GM12891 (cell line): ENCODE data around the gene KCNK17. TPM values are rescaled to one million over a fixed set of nuclear protein-coding genes. Genes with fewer than 3 reads are reported as not detected.

Experiments used
- DNase-seq: peaks from one replicate; pipeline ENCODE4 v3.0.0; 2011; ENCODE audit warnings: low spot score; ENCODE audit not compliant: insufficient read length
- FAIRE-seq: peaks from 2 replicates; lab custom pipeline; 2011; peaks lifted over from hg19 to GRCh38; lab: Jason Lieb, UNC
- PAX5 ChIP-seq: IDR thresholded peaks from 2 replicates; pipeline ENCODE4 v1.6.1; 2011; ENCODE audit warnings: low read length, moderate library complexity, mild to moderate bottlenecking; ENCODE audit not compliant: insufficient read depth, severe bottlenecking
- POLR2A ChIP-seq: IDR thresholded peaks from 2 replicates; pipeline ENCODE4 v1.6.1; 2011; ENCODE audit warnings: low read depth, low read length, control low read depth
- POLR2AphosphoS5 ChIP-seq: IDR thresholded peaks from 2 replicates; pipeline ENCODE4 v1.6.1; 2011; ENCODE audit warnings: low read depth, low read length, control low read depth
- POU2F2 ChIP-seq: IDR thresholded peaks from 2 replicates; pipeline ENCODE4 v1.6.1; 2011; ENCODE audit warnings: low read depth, mild to moderate bottlenecking, control low read depth, low read length, moderate library complexity
- SPI1 ChIP-seq: IDR thresholded peaks from 2 replicates; pipeline ENCODE4 v1.6.1; 2011; ENCODE audit warnings: low read depth, low read length, control low read depth
- TAF1 ChIP-seq: IDR thresholded peaks from 2 replicates; pipeline ENCODE4 v1.6.1; 2011; ENCODE audit warnings: low read depth, low read length, control low read depth
- polyA plus RNA-seq: library from polyadenylated mRNA; unstranded; fragments of >200 nt; gene quantifications from one replicate; pipeline ENCODE4 v1.2.1, GENCODE V29; 2012; ENCODE audit warnings: low read depth, missing spikeins, inconsistent platforms; ENCODE audit not compliant: missing spikeins

The KCNK17 gene, protein sequence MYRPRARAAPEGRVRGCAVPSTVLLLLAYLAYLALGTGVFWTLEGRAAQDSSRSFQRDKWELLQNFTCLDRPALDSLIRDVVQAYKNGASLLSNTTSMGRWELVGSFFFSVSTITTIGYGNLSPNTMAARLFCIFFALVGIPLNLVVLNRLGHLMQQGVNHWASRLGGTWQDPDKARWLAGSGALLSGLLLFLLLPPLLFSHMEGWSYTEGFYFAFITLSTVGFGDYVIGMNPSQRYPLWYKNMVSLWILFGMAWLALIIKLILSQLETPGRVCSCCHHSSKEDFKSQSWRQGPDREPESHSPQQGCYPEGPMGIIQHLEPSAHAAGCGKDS
- polyA plus RNA-seq: not detected

DNA sequence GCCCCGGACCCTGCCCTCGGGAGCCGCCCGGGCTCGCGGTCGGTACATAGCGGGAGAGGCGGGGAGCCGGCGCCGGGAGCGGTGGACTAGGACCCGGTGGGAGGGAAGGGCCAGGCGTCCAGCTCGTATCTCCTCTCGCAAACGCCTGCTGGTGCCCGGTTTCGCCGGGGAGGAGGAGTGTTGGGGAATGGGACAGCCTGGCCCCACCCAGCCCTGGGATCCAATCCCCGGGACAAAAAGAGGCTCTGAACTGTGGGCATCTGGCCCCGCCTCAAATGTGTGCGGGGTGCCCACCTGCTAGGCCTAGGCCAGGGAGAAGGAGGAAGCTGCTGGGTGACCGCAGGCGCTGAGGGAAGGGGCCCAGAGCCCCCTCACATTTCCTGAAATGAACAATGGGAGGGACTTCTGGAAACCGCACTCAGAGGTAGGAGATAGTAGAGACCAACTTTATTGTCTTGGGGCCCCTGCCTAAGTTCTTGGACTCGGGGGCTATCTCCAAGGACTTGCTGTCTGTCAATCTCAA, at the start of gene KCNK17:
Gene KCNK17, minus strand, starts transcription at position 147 of the 523 bp plus-strand sequence. Its CDS starts 99 bp downstream, at position 48.
- no peak for DNase-seq
- TF ChIP-seq PAX5 (no peak), POU2F2 (no peak), SPI1 (no peak), POLR2AphosphoS5 (no peak), POLR2A (no peak), TAF1 (no peak)
- FAIRE-seq: no peak

DNA sequence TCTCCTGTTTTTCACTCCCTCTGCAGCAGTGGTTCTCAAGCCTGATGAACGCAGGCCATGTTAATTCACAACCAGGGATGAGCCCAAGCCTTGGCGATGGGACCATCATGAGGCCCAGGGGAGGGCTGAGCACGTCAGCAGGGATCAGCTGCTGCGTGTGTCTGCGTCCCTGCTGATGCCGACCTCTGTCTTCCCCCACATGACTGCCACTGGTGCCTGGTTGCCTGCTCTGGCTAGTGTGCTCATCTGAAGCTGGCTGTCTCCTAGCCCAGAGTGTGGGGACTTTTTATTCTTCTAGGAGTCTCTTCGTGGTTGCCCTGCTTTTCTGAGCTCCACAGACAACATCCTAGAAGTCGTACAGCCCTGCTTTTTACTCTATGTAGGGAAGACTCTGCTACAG, 49.1 kb upstream of the KCNK17 start:
- DNase-seq (no peak), FAIRE-seq (no peak)
- no peak for TF ChIP-seq SPI1
- TF ChIP-seq POLR2A: no peak
- no peak for TF ChIP-seq TAF1
- TF ChIP-seq POU2F2: no peak
- no peak for TF ChIP-seq PAX5
- no peak for TF ChIP-seq POLR2AphosphoS5

DNA sequence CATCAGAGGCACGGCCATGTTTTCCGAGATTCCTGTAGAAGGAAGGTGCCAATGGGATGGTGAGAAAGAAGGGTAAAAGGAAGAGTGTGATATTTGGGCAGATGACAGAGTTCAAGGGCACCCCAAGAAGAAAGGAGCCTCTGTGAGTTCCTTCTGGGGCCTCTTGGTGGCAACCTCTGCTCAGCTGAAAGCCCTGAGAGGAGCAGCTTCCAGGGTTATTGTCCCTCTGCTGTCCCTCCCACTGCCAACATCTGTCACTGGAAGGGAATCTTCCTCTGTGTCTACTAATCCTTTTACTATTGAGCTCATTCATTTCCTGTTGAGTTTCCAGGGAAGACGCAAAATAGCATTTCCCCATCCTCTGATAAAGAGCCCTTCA, 48.3 kb upstream of the KCNK17 start:
- TF ChIP-seq SPI1 (no peak), TAF1 (no peak), POLR2AphosphoS5 (no peak), POU2F2 (no peak), POLR2A (no peak), PAX5 (no peak)
- no peak for DNase-seq
- FAIRE-seq: no peak

DNA sequence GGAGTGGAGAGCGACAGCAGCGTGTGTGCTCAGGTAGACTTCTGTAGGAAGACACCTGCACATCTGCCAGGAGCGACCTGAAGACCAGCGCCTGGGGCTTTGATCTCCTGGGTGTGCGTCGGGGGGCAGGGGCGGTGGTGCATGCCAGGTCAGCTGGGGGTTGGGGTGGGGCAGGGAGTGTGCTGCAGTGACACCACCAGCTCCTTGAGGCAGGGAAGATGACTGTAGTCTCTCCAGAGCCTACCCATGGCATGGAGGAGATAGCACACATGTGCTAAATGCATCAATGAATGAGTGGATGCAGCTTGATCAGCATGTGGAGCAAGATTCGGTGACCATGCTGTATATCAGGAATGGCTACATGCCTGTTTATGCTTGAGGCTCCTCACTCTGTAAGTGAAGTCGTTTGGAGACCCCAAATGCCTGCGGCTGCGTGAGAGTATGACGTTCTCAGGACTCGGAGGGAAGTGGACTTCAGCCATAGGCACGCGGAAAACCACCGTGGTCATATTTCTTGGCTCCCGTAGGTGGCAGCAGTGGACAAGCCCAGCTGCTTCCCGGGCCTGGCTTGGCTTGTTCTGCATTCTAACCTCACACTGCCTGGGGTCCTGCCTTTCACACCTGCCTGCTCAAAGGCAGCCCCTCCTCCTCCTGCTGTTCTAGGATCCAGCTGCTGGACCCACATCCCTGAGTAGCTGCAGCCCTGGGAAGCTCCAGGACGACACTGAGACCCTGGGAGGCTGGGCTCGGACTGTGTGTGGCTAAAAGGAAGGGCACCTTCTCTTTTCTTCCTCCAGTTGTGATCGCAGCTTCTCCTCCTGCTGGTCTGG, 47.7 kb upstream of the KCNK17 start:
- FAIRE-seq: peak; percentile 85
- no peak for TF ChIP-seq POLR2AphosphoS5
- peak; percentile 48; the same call in 1 of the 2 replicates for TF ChIP-seq SPI1

DNA sequence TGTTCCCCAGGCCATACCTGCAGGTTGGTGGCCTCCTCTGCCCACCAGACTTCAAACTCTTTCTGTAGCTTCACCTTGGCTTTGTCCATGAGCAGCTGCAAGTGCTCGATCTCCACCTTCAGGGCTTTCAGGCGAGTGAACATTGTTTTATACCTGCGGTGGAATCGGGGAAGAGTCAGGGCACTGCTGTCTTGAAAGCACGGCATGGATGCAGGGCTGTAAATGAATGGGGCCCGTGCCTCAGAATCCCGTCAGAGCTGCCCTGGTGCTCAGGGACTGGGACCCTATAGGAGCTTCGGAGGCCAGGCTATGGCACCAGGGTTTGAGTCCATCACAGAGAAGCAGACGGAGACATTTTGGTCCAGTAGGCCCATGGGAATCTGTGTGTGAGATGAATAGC, 46.2 kb upstream of the KCNK17 start:
- TF ChIP-seq SPI1: no peak
- no peak for TF ChIP-seq POLR2AphosphoS5
- TF ChIP-seq PAX5: no peak
- DNase-seq: no peak
- FAIRE-seq: no peak

More for the DNA sequence above, 47.7 kb upstream of the KCNK17 start:
- peak; percentile 75 for DNase-seq

DNA sequence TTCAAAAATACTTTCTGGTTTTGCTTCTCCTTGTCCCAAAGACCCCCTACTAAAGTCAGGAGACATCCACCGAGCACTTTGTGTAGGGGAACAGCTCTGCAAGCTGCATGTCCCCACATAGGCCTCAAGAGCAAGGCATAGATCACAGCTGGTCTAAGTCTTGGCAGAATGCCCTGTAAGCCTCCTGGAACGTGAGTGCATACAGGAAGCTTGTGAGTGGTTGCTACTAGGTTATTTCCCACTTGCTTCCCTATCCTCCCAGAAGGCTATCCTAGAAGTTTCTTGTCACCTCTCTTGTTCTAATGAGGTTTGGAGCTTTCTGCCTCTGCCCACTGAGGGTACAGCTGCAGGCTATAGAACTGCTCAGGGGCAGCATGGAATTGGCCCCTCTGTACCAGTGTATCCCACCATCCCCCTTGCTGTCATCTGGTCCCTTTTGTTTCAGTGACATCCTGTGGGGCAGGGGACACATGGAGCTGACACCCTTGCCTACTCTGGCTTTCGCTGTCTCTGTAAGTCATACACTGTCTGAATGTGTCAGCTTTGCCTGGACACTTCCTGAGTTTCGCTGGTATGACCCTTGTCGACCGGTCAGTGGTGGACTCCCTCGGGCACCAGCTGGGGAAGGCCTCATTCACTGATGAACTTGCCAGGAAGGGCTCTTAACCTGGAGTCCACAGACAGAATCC, 43.9 kb upstream of the KCNK17 start:
- TF ChIP-seq POU2F2 (no peak), TAF1 (no peak), SPI1 (no peak), PAX5 (no peak), POLR2AphosphoS5 (no peak), POLR2A (no peak)
- DNase-seq (no peak), FAIRE-seq (no peak)

DNA sequence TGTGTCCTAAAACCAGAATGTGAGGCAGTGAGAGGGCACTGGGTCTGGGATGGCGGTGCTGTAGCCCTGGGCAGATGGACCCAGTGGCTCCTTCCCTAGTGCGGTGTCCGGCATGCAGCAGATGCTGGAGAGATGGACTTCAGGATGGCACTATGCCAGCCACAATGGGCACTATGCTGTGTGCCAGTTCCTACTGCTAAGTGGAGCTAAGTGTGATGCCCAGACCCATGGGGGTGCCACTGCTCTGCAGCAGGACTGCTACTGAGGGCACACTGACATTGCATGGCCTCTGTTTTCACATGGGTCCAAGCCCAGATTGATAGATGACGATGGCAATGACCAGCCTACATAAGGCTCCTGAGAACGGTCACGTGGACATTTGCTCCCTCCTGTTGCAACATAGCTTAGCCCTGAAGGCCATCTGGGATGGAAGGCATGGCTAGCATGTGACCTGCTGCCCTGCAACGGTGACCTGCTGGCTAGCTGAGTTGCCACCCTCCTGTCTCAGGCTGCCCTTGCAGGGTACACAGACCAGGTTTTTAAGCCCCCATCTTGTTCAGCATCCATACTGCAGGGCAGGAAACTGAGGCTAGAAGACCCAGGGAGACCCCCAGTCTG, 39.6 kb upstream of the KCNK17 start:
- FAIRE-seq (no peak), DNase-seq (no peak)
- TF ChIP-seq PAX5 (no peak), TAF1 (no peak), SPI1 (no peak), POLR2A (no peak), POLR2AphosphoS5 (no peak), POU2F2 (no peak)

DNA sequence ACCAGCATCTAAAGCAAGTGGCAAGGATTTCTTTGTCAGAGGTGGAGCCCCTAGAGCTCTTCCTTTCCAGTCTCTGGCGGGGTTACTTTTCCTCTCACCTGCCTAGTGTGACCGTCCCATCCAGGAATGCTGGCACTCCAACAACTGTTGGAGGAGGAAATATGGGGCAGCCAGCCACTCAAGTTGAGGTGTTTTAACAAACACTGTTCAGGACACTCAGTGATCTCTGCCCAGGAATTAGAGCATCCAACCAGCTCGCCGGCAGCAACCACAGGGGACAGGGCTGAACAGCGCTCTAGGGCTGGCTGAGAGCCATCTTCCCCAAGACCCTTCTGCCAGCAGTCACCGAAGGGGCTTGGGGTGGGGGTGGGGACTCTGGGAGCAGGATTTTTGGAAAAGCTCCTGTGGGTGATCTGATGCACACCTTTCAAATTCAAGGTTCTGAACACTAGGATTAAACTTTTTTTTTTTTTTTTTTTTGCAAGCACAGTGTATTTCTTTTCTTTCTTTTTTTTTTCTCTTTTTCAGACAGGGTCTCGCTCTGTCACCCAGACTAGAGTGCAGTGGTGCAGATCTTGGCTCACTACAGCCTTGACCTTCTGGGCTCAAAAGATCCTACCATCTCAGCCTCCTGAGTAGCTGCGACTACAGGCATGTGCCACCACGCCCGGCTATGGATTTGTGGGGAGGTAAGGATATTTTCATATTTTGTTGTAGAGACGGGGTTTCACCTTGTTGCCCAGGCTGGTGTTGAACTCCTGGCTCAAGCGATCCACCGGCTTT, 36.7 kb upstream of the KCNK17 start:
- DNase-seq (no peak), FAIRE-seq (no peak)
- TF ChIP-seq SPI1: no peak
- no peak for TF ChIP-seq POLR2AphosphoS5
- no peak for TF ChIP-seq PAX5
- no peak for TF ChIP-seq TAF1
- TF ChIP-seq POLR2A: no peak
- no peak for TF ChIP-seq POU2F2

DNA sequence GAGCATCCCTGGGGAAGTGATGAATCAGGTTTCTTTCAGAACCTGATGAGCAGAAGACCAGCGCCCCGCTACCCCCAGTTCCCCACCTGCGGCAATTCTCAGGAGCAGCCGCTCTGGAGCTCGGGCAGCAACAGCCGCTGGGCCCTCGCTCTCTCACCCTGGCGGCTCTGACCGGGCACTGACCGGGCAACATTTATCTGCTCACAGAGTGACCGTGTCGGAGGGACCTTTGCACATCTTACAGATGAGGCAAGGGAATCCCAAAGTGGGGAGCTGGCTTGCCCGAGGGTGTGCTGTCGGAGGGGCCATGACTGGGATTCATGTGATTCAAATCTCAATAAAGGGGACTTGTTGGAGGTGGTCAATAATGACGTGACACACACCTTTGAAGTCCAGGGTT, 34.5 kb upstream of the KCNK17 start:
- DNase-seq (no peak), FAIRE-seq (no peak)
- TF ChIP-seq PAX5: no peak
- TF ChIP-seq POU2F2: no peak
- no peak for TF ChIP-seq SPI1
- no peak for TF ChIP-seq POLR2AphosphoS5
- no peak for TF ChIP-seq TAF1
- no peak for TF ChIP-seq POLR2A
